HG03103 (cell line): ENCODE measurements around the gene UBFD1.
"Not testable (repeated sequence)": the region's sequence is repeated elsewhere in the genome, so short reads cannot be mapped to it uniquely, and the experiment has no call there.

Experiments used
- ATAC-seq: cut with Tn5 transposase; IDR thresholded peaks from one replicate; pipeline ENCODE4 v1.9.1; 2021; ENCODE audit warnings: low read depth; ENCODE audit not compliant: unreplicated experiment

Gene UBFD1

DNA sequence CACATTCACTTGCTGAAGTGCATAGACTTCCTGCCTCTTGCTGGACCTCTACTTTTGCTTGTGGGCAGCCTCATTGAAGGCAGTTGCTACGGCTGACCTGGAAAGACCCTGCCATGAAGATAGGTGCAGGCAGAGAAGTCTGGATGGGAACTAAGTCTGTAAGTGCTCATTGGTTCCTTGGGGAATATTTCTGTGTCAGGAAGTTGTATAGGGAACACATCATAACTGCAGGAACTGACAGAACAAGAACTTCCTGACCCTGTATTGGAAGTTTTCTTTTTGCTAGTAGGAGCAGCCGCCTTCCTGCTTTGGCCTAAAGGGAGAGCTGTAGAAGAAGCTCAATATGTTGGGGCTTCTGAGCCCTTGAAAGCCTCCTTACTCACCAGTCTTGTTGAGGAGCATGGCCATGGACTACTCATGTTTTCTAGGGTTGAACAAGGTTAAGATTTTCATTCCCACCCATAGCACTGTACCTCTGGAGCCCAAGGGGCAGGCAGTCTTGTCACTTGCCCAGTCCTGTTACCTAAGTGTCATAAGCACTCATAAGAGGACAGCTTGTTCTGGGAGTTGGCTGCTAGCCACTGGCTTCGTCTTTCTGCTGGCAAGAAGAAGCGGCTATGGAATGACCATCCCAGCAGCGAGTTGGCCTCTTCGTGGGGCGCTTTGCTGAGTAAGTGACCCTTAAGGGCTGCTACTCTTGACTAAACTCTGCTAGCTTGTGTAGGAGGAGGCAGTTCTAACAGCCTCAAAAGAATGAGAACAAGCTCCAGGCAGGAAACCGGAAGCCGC is 7.2 kb downstream of the UBFD1 start:
- no peak for ATAC-seq

DNA sequence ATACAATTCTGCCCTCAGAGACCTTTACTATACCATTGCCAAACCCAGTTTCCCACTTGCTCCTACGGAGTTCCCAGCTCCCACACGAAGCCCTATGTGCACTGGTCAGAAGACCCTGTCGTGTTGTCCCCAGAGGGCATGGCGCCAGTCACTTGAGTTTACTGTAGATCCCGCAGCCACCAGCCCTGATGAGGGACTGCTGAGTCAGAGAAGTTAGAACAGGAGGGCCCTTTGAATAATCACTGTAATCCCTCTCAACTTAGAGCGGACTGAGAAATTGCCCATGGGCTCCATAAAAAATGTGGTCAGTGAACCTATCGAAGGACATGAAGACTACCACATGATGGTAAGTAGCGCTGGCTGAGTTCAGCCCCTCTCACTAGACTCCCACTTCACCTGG is 9.2 kb downstream of the UBFD1 start:
- no peak for ATAC-seq

DNA sequence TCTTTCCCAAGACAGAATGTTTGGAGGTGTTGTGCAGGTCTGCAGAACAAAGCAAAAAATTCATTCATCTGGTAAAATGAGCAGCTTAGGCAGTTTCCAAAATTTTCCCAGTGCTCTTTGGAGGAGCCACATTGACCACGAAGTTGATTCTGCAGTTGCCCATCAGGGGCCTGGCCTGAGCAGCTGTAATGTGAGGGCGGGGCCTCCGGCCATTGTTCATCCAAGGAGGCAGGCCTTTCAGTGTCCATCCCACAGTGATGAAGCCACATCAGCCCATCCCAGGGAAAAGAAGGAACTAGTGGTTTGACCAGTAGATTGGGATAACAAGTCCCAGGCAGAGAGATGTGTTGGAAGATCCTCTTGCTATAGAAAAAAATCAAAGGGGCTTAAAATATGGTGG is 10.1 kb downstream of the UBFD1 start:
- no peak for ATAC-seq

DNA sequence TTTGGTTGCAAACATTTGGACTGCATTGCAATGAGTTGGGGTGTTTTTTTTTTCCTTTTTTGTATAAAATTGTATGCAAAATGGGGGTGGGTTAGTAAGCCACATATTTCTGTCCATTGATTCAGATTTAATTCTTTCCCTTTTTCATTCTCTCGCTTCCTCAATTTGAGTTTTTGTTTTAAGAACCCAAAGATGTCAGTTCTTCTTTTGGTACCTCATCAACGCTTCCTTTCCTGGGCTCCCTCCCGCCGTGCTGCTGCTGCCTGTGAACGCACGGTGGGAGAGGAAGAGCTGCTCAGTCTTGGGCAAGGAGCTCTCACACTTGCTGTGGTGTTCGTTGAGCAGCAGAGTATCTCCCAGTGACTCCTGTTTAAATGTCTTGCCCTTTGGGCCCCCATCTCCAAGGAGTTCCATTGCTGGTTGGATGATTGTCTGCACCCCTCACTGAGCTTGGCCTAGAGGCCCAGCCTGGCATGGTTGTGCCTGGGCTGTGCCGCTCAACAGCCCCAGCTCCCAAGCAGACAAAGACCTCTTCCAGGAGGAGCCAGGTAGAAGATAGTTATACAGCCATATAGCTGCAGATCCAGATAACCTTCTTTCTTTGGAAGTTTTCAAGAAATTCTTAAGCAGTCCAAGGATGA is 13.6 kb downstream of the UBFD1 start:
- ATAC-seq = no peak

- no peak for ATAC-seq
Observed at GRCh38 chr16:23571895-23572294, 14.4 kb downstream of the UBFD1 start.

DNA sequence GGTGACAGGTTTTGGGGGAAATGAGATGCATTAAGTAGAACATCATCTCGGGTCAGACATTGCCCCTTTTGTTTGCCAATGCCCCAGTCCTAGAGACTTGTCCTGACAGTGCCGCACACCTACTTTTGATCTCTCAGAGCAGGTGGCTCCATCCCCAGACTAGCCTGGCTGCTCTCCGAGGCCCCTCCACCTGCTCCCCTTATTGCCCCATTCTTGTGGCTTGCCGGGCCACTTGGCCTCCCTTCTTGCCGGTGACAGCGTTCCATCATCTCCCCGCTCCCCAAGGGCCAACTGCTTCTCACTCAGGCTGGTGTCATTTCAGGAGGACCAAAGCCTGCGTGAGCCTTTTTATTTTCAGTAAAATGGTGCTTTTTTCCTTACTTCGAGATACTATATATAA is 14.9 kb downstream of the UBFD1 start:
- no peak for ATAC-seq

DNA sequence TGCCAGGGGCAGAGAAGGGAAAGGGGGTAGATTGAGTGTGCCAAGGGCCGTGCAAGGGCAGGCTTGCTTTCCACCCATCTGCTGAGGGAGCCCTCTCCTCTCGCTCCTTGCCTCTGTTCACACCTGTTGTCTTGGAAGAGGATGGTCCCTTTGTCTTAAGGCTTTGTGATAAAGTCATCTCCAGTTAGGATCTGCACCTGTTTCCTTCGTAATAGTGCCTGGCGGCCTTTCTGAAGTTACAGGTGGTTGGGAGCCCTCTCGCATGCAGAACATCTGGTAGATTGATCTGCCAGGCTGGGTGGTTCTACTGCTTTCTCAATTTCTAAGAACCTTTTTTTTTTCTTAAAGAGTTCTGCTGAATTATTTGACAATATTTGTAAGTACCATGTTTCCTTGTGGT is 16.3 kb downstream of the UBFD1 start:
- no peak for ATAC-seq

GRCh38 chr16:23575834-23576233 is 18.3 kb downstream of the UBFD1 start:
- no peak for ATAC-seq

DNA sequence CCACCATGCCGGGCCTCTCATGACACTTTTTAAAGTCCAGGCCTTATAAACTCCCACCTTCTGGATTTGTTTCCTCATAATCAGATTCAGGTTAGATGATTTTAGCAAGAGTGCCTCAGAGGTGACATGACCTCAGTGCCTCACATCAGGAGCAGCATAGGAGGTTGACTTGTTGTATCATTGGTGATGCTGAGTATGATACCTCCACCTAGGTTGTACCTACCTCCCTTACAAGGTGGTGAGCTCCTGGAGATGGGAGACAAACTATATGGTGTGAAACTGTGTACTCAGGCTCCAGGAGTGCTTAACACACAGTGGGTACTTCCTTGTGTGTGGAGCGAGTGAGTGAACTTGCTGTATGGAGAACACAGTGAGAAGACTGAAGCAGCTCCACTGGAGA is 20.0 kb downstream of the UBFD1 start:
- ATAC-seq = no peak

DNA sequence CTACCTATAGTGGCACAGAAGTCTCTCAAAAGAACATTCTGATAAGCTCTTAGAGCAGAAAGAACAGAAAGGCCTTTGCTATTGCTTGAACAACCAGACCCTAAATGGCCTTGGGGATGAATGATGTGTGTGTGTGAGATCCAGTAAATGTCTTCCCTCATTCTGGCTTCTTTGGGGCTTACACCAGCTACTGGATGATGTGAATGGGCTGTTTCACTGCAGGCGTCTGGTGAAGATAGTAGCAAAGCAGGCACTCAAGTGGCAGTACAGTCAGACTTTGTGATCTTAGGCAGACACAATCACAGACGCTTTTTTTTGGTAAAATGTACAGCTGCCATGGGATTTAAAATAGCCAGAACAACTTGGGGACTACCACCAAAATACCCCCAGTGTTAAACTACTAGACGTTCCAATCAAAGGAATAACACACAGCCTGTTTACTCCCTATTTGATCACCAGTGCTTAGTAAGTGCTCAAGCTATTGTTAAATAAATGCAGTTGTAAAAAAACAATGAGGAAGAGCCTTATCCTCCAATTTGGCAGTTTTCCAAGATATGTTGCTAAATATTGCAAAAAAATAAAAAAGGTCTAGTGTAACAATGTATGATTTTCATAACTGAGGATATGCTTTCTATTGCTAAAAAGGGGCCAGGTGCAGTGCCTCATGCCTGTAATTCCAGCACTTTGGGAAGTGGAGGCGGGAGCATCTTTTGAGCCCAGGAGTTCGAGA is 20.7 kb downstream of the UBFD1 start:
- ATAC-seq = no peak

DNA sequence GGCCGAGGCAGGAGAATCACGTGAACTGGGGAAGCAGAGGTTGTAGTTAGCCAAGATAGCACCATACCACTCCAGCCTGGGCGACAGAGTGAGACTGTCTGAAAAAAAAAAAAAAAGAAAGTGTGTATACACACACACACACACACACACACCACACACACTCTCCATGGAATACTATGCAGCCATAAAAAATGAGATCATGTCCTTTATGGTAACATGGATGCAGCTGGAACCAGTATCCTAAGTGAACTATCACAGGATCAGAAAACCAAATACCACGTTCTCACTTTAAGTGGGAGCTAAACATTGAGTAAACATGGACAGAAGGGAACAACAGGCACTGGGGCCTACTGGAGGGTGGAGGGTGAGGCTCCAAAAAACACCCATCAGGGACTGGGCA is 21.8 kb downstream of the UBFD1 start:
- no peak for ATAC-seq

DNA sequence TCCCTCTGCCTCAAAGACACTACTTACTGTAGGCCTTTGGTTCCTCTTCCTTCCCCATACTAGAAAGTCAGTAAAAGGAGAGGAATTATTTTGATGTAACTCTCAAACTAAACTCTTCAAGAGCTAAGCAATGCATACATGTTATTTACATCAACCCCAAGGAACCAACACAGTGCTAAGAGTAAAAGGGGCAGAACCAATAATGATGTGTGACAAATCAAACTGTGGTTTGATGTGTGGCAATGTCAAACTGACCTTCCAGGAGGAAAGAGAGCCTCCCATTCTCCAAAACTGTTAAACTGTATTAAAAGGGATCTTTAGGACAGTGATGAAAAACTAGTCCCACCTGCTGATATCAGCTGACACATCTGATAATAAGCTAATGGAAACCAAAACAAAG is 22.9 kb downstream of the UBFD1 start:
- no peak for ATAC-seq

GRCh38 chr16:23581764-23582163 is 24.2 kb downstream of the UBFD1 start:
- ATAC-seq = no peak

- not testable (repeated sequence) for ATAC-seq
Observed at GRCh38 chr16:23583271-23583670, 25.7 kb downstream of the UBFD1 start.

DNA sequence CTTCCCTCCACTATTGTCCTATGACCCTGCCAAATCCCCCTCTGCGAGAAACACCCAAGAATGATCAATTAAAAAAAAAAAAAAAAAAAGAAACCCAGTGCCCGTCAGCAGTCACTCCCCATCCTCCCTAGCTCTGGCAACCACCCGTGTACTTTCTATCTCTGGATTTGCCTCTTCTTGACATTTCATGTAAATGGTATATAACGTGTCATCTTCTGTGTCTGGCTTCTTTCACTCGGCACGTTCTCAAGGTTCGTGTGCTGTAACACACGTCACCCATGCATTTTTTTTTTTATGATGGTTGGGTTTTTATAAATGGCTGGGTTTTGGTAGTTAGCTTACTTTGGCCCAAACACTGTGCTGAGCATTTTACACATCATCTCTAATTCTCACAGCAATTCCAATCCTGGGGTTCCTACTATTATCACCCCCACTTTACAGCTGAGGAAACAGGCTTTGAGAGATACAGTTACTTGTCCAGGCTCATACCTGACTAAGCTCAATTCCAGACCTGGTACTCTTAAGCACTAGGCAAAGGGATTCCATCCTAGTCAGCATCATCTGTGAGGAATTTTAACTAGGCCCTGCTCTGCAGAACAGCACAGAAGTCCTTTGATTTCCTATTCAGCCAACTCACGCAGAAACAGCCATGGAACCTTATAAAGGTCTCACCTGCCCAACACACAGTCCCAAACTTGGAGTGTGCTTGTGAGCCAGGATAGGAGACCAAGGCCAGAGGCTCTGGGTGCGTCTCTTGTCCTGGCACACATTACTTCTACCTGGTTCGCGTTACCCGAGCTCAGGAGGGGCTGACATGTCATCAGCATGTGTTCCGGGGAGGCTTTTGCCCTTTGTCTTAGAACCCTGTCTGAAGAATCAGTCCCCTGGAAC is 26.9 kb downstream of the UBFD1 start:
- ATAC-seq = no peak

- ATAC-seq = no peak
Observed at GRCh38 chr16:23587726-23588125, 30.2 kb downstream of the UBFD1 start.

GRCh38 chr16:23590181-23590580 is 32.7 kb downstream of the UBFD1 start:
- ATAC-seq = no peak

- no peak for ATAC-seq
Observed at GRCh38 chr16:23594186-23594585, 36.7 kb downstream of the UBFD1 start.

DNA sequence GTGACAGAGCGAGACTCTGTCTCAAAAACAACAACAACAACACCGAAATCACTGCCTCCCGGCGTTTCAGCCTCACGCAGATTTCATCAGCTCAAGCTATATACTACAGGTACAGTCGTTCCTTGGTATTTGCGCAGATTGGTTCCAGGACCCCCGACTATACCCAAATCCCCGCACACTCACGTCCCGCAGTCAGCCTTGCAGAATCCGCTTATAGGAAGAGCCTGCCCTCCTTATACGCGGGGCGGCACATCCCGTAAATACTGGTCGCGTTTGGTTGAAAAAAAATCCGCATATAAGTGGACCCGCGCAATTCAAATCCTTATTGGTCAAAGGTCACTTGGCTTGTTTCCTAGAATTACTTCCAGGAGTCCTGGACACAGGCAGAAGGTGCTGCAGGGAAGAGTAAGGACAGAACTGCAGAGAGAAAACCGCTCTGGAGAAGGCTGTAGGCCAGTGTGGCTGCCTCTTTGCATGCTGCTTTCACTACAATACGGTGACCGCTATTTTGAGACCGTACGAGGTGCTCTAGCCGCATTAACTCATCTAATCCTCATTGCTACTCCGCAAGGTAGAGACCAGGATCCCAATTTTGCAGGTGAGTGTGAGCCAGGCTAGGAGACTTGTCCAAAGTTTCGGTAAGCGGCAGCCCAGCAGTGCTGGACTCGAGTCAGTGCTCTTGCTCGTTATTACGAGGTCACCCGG is 37.9 kb downstream of the UBFD1 start:
- ATAC-seq = no peak
